Naive thymus-derived CD8-positive, alpha-beta T cell (primary cell): ENCODE data around the gene B4GALT4. TPM values are rescaled to one million over a fixed set of nuclear protein-coding genes. Genes with fewer than 3 reads are reported as not detected.

Source experiments
- ATAC-seq, 2 donors: fragments of 150-1000 bp; cut with Tn5 transposase in 1 of 2; sonication (Bioruptor Pico), chemical (Tn5 transposase) in 1 of 2; 1 replicate in 1 of 2; 2 replicates in 1 of 2; pipeline ENCODE4 v1.10.0; 2021; ENCODE audit warnings: mild to moderate bottlenecking in 2 of 2, moderate library complexity in 2 of 2
- POLR2A ChIA-PET: fragments of 350-600 bp; sonication (Branson Sonifier 250); formaldehyde crosslinking; loops from one replicate; lab custom pipeline; 2021; ENCODE audit warnings: antibody characterized with exemption; lab: Charles Lee
- DNase-seq, 10 donors: peaks; one replicate each; pipeline versions ENCODE4 v3.0.0 to v3.0.0-alpha.2; 2020 to 2022
- H3K27ac Mint-ChIP-seq, 10 donors: one replicate each; pipeline ENCODE4 v1.8.0; 2020 to 2022; ENCODE audit warnings: mild to moderate bottlenecking in 10 of 10, mixed read lengths in 10 of 10, moderate library complexity in 4 of 10, inconsistent platforms in 1 of 10
- H3K27me3 Mint-ChIP-seq, 5 donors: one replicate each; pipeline ENCODE4 v1.8.0; 2021 to 2022; ENCODE audit warnings: mixed read lengths in 5 of 5
- H3K36me3 Mint-ChIP-seq, 3 donors: one replicate each; pipeline ENCODE4 v1.8.0; 2020 to 2022; ENCODE audit warnings: mixed read lengths in 3 of 3, mild to moderate bottlenecking in 2 of 3, inconsistent platforms in 1 of 3
- H3K4me1 Mint-ChIP-seq, 4 donors: one replicate each; pipeline ENCODE4 v1.8.0; 2021 to 2022; ENCODE audit warnings: mixed read lengths in 4 of 4
- H3K4me3 Mint-ChIP-seq, 10 donors: one replicate each; pipeline ENCODE4 v1.8.0; 2020 to 2022; ENCODE audit warnings: mild to moderate bottlenecking in 10 of 10, mixed read lengths in 10 of 10, moderate library complexity in 6 of 10, inconsistent platforms in 1 of 10
- H3K9me3 Mint-ChIP-seq, 9 donors: one replicate each; pipeline ENCODE4 v1.8.0; 2020 to 2022; ENCODE audit warnings: mixed read lengths in 9 of 9, mild to moderate bottlenecking in 3 of 9, inconsistent platforms in 1 of 9, moderate library complexity in 1 of 9
- polyA plus RNA-seq, 3 donors: library from polyadenylated mRNA; unstranded; fragments of 300-500 nt; fragmentation: Illumina TruSeq; gene quantifications; one replicate each; pipeline ENCODE4 v1.2.3, GENCODE V29; 2021
- total RNA-seq, 8 experiments: library from RNA in 2 of 8; stranded (reverse) in 2 of 8; gene quantifications; one replicate each; pipeline ENCODE4 v1.2.3 and lab custom pipeline; 2021 to 2026

The B4GALT4 gene
- total and polyA plus RNA-seq, 5 experiments from 2014 or later = 2.9 to 13.2 (median 6.8) TPM

DNA sequence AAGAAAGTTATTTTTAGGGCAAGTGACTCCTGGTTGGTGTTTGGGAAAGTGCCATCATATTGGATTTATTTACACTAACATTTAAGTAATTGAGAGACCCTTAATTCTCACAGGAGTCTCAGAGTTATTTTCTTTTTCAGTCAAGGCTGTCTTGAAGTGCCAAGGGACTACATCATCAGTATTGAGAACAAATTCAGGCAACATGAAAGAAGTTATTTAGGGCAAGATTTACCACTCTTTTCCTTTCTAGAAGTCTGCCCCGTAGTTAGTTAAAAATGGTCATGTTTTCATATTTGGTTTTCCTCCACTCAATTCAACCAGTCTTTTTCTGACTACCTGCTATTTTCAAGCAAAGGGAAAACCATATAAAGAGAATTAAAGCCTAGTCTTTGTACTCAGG, 6.1 kb downstream of the B4GALT4 start:
- DNase-seq (no peak), ATAC-seq (no peak)
- Mint-ChIP-seq H3K27ac (peak overlapping the region in 9 of 10 donors; percentile 29 to 85 (median 62)), H3K9me3 (peaks cover 0 to 1% (median 0%) of the 10 kb centered on the region in 9 donors), H3K36me3 (peaks cover 2 to 53% (median 38%) of the 10 kb centered on the region in 3 donors), H3K27me3 (no peaks in the 10 kb centered on the region), H3K4me3 (peak overlapping the region in 4 of 10 donors; percentile 5 to 45 (median 22)), H3K4me1 (peaks cover 16 to 56% (median 42%) of the 10 kb centered on the region in 4 donors)
- POLR2A ChIA-PET = no interaction called here

- DNase-seq = no peak
- H3K27ac Mint-ChIP-seq = no peak overlapping the region
- POLR2A ChIA-PET = no interaction called here
Observed at GRCh38 chr3:119230745-119231144, 9.9 kb downstream of the B4GALT4 start.

GRCh38 chr3:119230071-119230470, 10.6 kb downstream of the B4GALT4 start:
- ATAC-seq = no peak
- POLR2A ChIA-PET = no interaction called here
- peaks cover 10 to 36% (median 20%) of the 10 kb centered on the region in 4 donors for H3K4me1 Mint-ChIP-seq

More at GRCh38 chr3:119230745-119231144, 9.9 kb downstream of the B4GALT4 start:
- H3K9me3 Mint-ChIP-seq = peaks cover 0 to 1% (median 0%) of the 10 kb centered on the region in 9 donors
- ATAC-seq = no peak
- H3K4me1 Mint-ChIP-seq = peaks cover 13 to 43% (median 27%) of the 10 kb centered on the region in 4 donors
- no peaks in the 10 kb centered on the region for H3K27me3 Mint-ChIP-seq
- H3K4me3 Mint-ChIP-seq = no peak overlapping the region
- peaks cover 16 to 79% (median 51%) of the 10 kb centered on the region in 3 donors for H3K36me3 Mint-ChIP-seq

DNA sequence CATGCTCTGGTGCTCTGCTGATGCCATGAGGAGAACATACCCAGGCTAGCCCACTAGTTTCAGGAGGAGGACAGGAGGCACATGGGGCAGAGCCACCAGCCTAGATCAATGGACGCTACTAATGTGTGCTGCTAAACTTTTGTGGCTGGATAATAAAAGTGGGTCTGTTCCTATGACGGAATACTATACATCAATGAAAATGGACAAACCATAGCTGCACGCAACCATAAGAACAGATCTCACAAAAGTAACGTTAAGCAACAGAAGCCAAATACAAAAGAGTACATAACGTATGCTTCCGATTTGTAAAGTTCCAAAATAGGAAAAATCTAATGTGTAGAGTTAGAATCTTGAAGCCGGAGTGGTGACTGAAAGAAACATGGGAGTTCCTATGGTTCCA, 11.5 kb downstream of the B4GALT4 start:
- Mint-ChIP-seq H3K4me1 (peaks cover 8 to 30% (median 14%) of the 10 kb centered on the region in 4 donors), H3K27me3 (no peaks in the 10 kb centered on the region), H3K27ac (no peak overlapping the region), H3K36me3 (peaks cover 16 to 73% (median 48%) of the 10 kb centered on the region in 3 donors), H3K4me3 (no peak overlapping the region), H3K9me3 (peaks cover 0 to 1% (median 0%) of the 10 kb centered on the region in 9 donors)
- no peak for ATAC-seq
- DNase-seq = no peak
- POLR2A ChIA-PET = no interaction called here

More at GRCh38 chr3:119230071-119230470, 10.6 kb downstream of the B4GALT4 start:
- Mint-ChIP-seq H3K27ac (no peak overlapping the region), H3K27me3 (no peaks in the 10 kb centered on the region), H3K36me3 (peaks cover 16 to 74% (median 47%) of the 10 kb centered on the region in 3 donors), H3K9me3 (peaks cover 0 to 1% (median 0%) of the 10 kb centered on the region in 9 donors), H3K4me3 (no peak overlapping the region)
- DNase-seq = no peak

- ATAC-seq = no peak
- peak overlapping the region in 1 of 10 donors; percentile 50 for H3K27ac Mint-ChIP-seq
- H3K4me1 Mint-ChIP-seq = peaks cover 7 to 30% (median 11%) of the 10 kb centered on the region in 4 donors
- POLR2A ChIA-PET = no interaction called here
- no peaks in the 10 kb centered on the region for H3K27me3 Mint-ChIP-seq
- no peak for DNase-seq
- H3K4me3 Mint-ChIP-seq = no peak overlapping the region
- peaks cover 16 to 80% (median 46%) of the 10 kb centered on the region in 3 donors for H3K36me3 Mint-ChIP-seq
- peaks cover 0 to 1% (median 0%) of the 10 kb centered on the region in 9 donors for H3K9me3 Mint-ChIP-seq
Observed at GRCh38 chr3:119228373-119229145, 12.1 kb downstream of the B4GALT4 start.

DNA sequence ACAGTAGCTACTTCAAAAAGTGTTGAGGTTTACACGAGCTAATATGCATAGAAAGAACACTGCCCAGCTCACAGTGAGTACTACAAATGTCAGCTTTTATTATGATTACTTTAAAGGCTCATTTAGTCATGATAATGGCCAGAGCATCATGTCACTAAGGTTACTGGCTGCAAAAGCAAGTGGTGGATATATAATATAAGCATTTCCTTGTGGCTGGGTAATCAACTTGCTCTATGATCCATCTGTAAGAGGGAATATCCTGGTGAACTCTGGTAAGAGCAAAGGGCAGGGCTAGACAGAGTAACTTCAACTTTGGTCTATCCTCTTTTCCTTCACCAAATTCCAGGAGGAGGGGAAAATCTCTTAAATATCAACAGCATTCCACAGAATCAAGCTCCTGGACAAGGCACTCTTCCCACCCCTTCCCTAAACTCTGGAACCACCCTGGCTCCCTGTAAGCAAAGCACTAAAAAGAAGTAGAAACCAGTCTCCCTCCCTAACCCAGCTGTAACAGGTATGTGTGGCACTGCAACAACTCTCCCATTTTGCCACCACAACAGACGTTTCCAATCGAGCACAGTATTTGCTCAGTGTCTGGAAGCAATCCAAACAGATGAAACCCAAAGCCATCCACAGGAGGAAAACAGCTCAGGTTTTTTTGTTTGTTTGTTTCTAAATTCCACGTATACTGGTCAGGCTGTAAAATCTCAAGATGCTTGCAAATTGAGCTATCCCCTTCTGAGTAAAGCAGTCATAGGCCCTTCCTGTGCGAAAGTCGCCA, 13.4 kb downstream of the B4GALT4 start:
- Mint-ChIP-seq H3K36me3 (peaks cover 16 to 84% (median 41%) of the 10 kb centered on the region in 3 donors), H3K27ac (no peak overlapping the region), H3K4me3 (no peak overlapping the region), H3K9me3 (no peaks in the 10 kb centered on the region), H3K27me3 (no peaks in the 10 kb centered on the region), H3K4me1 (peaks cover 5 to 30% (median 11%) of the 10 kb centered on the region in 4 donors)
- DNase-seq = no peak
- POLR2A ChIA-PET = no interaction called here
- ATAC-seq = no peak

- Mint-ChIP-seq H3K4me3 (no peak overlapping the region), H3K27me3 (no peaks in the 10 kb centered on the region), H3K36me3 (peaks cover 16 to 88% (median 37%) of the 10 kb centered on the region in 3 donors), H3K4me1 (peaks cover 4 to 30% (median 17%) of the 10 kb centered on the region in 4 donors), H3K9me3 (no peaks in the 10 kb centered on the region), H3K27ac (peak overlapping the region in 1 of 10 donors; percentile 4)
- no peak for DNase-seq
- POLR2A ChIA-PET = no interaction called here
- no peak for ATAC-seq
Observed at GRCh38 chr3:119225121-119225520, 15.6 kb downstream of the B4GALT4 start.

- DNase-seq = no peak
- Mint-ChIP-seq H3K4me1 (peaks cover 19 to 38% (median 24%) of the 10 kb centered on the region in 4 donors), H3K36me3 (peaks cover 8 to 86% (median 28%) of the 10 kb centered on the region in 3 donors), H3K9me3 (no peaks in the 10 kb centered on the region), H3K27me3 (no peaks in the 10 kb centered on the region), H3K4me3 (no peak overlapping the region), H3K27ac (peak overlapping the region in 1 of 10 donors; percentile 53)
- no peak for ATAC-seq
- POLR2A ChIA-PET = no interaction called here
Observed at GRCh38 chr3:119223511-119223910, 17.2 kb downstream of the B4GALT4 start.

DNA sequence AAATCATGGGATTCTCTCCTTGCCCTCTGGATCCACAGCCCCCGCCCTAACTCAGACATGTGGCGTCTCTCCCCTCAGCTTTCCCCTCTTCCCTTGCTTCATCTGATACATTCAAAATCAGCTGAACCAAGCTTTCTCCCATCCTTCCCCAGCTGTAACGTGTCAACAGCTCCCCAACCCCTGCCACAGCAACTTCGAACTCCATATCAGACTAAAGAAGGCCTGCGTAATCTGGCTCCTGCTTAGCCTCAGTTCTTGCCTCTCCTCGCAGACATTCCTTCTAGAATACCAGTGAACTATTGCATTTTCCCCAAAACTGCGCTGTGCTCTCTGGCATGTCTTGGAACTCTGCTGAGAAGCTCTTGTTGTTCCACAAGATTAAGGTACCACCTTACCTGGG, 18.3 kb downstream of the B4GALT4 start:
- Mint-ChIP-seq H3K4me1 (peaks cover 16 to 27% (median 22%) of the 10 kb centered on the region in 4 donors), H3K36me3 (peaks cover 8 to 80% (median 26%) of the 10 kb centered on the region in 3 donors), H3K27ac (peak overlapping the region in 5 of 10 donors; percentile 1 to 80 (median 24)), H3K4me3 (no peak overlapping the region), H3K9me3 (no peaks in the 10 kb centered on the region), H3K27me3 (no peaks in the 10 kb centered on the region)
- DNase-seq (no peak), ATAC-seq (no peak)
- POLR2A ChIA-PET = no interaction called here

GRCh38 chr3:119221779-119222320, 18.8 kb downstream of the B4GALT4 start:
- H3K4me3 Mint-ChIP-seq = no peak overlapping the region
- DNase-seq (no peak), ATAC-seq (no peak)
- no peaks in the 10 kb centered on the region for H3K27me3 Mint-ChIP-seq
- H3K9me3 Mint-ChIP-seq = no peaks in the 10 kb centered on the region
- H3K27ac Mint-ChIP-seq = peak overlapping the region in 2 of 10 donors; percentile 48 to 56
- peaks cover 8 to 81% (median 26%) of the 10 kb centered on the region in 3 donors for H3K36me3 Mint-ChIP-seq
- POLR2A ChIA-PET = no interaction called here
- peaks cover 15 to 24% (median 22%) of the 10 kb centered on the region in 4 donors for H3K4me1 Mint-ChIP-seq

GRCh38 chr3:119220970-119221667, 19.6 kb downstream of the B4GALT4 start:
- POLR2A ChIA-PET = no interaction called here
- Mint-ChIP-seq H3K4me1 (peaks cover 14 to 21% (median 19%) of the 10 kb centered on the region in 4 donors), H3K27ac (peak overlapping the region in 5 of 10 donors; percentile 34 to 72 (median 56)), H3K36me3 (peaks cover 6 to 81% (median 29%) of the 10 kb centered on the region in 3 donors), H3K4me3 (no peak overlapping the region), H3K27me3 (no peaks in the 10 kb centered on the region), H3K9me3 (no peaks in the 10 kb centered on the region)
- DNase-seq = no peak
- ATAC-seq = no peak

- Mint-ChIP-seq H3K4me3 (no peak overlapping the region), H3K27me3 (no peaks in the 10 kb centered on the region), H3K4me1 (peaks cover 14 to 19% (median 18%) of the 10 kb centered on the region in 4 donors), H3K27ac (peak overlapping the region in 6 of 10 donors; percentile 71 to 86 (median 80)), H3K9me3 (no peaks in the 10 kb centered on the region), H3K36me3 (peaks cover 12 to 87% (median 32%) of the 10 kb centered on the region in 3 donors)
- DNase-seq (no peak), ATAC-seq (no peak)
- POLR2A ChIA-PET = no interaction called here
Observed at GRCh38 chr3:119220198-119220597, 20.5 kb downstream of the B4GALT4 start.
